Non-pigmented ciliary epithelial cell (primary cell): ENCODE results near the gene SLC25A12.
"Not testable (repeated sequence)": the region's sequence is repeated elsewhere in the genome, so short reads cannot be mapped to it uniquely, and the experiment has no call there.

Experiments used
- DNase-seq: peaks from one replicate; pipeline ENCODE4 v3.0.0-alpha.2; 2010; ENCODE audit warnings: low read depth

SLC25A12 gene, protein sequence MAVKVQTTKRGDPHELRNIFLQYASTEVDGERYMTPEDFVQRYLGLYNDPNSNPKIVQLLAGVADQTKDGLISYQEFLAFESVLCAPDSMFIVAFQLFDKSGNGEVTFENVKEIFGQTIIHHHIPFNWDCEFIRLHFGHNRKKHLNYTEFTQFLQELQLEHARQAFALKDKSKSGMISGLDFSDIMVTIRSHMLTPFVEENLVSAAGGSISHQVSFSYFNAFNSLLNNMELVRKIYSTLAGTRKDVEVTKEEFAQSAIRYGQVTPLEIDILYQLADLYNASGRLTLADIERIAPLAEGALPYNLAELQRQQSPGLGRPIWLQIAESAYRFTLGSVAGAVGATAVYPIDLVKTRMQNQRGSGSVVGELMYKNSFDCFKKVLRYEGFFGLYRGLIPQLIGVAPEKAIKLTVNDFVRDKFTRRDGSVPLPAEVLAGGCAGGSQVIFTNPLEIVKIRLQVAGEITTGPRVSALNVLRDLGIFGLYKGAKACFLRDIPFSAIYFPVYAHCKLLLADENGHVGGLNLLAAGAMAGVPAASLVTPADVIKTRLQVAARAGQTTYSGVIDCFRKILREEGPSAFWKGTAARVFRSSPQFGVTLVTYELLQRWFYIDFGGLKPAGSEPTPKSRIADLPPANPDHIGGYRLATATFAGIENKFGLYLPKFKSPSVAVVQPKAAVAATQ

DNA sequence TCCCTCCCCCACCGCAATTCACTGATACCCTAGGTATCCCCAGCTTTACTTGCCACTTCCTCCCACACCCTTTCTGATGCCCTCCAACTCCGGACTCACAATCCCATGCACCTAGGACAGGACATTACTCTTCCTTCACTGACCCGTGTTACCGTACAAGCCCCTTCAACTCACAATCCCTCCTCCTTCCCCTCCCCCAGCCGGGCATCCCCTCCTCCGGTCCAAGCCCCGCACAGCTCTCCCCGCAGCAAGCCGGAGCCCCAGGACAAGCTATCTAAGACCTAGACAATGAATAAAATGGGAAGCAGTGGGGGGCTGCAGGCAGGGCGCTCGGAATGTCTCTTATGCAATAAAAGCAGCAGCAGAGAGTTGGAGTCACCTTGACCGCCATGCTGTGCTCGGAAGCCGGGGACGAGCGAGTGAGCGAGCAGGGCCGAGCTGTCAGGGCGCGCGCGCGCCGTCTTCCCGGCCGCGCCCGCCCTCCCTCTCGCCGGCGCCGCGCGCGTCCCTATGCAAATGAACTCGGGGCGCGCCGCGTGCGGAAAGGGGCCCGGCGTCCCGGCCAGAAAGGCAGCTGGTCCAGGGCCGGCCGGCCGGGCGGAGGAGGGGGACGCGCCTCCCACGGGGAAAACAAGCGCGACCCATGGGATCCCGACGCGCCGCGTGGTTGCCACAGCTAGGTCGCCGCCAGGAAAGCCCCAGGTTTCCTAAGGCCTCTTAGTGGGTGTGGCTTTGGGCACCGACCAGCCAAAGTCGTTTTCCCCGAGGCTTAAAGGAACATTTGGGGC lies at the start of gene SLC25A12:
Gene SLC25A12 (minus strand): TSS at position 421 of the 788 bp plus-strand sequence. CDS start 30 bp downstream, at position 391.
- no peak for DNase-seq

DNA sequence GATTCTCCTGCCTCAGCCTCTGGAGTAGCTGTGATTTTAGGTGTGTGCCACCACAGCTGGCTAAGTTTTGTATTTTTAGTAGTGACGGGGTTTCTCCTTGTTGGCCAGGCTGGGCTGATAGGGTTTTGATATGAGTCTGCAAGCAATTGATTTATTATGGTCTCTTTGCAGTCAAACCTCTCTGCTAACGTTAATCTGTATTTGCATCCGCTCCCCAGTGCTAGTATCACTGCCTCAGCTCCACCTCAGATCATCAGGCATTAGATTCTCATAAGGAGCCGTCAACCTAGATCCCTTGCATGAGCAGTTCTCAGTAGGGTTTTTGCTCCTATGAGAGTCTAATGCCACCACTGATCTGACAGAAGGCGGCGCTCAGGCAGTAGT lies 47.3 kb upstream of the SLC25A12 start:
- no peak for DNase-seq

- DNase-seq: no peak
These were observed 45.7 kb upstream of the SLC25A12 start for GRCh38 chr2:171939743-171940071.

GRCh38 chr2:171939058-171939742 lies 45.2 kb upstream of the SLC25A12 start:
- DNase-seq: no peak

DNA sequence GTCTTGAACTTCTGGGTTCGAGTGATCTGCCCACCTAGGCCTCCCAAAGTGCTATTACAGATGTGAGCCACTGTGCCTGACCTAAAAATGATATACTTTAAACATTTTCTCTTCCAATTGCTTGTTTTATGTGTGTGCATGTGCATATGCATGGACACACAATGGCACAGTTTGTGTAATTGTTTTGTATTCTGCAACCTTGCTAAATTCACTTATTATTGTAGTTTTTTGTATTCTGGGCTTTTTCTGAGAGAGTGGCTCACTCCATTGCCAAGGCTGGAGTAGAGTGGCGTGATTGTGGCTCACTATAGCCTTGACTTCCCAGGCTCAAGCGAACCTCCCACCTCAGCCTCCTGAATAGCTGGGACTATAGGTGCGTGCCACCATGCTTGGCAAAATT lies 36.3 kb upstream of the SLC25A12 start:
- no peak for DNase-seq

GRCh38 chr2:171924170-171924942 lies 30.3 kb upstream of the SLC25A12 start:
- no peak for DNase-seq

GRCh38 chr2:171923206-171923605 lies 29.2 kb upstream of the SLC25A12 start:
- DNase-seq: no peak

- DNase-seq: peak; percentile 87
These were observed 28.4 kb upstream of the SLC25A12 start, which contains the start of gene HAT1 for GRCh38 chr2:171922230-171923022. HAT1 (plus strand) TSS chr2:171922461; CDS start chr2:171922501, 40 bp downstream.

GRCh38 chr2:171921970-171922229 lies 27.9 kb upstream of the SLC25A12 start:
- no peak for DNase-seq

GRCh38 chr2:171919453-171919852 lies 25.4 kb upstream of the SLC25A12 start:
- DNase-seq: no peak

- DNase-seq: no peak
These were observed 19.5 kb upstream of the SLC25A12 start for GRCh38 chr2:171913517-171913916.

DNA sequence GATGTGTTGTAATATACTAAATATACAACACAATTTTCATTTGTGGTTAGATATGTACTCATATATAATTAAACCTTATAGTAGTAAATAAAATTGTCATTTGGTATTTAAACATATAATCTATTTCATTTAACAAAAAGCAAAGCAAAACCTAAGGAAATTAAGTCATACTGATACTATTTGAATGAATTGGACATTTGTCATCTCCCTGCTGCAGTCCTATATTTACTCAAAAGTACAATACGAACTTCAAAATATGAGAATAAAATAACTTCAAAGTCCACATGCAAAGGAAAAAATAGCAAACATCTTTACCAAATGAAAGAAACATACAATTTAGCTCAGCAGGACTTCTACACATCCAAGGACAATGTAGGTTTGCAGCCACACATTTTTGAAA lies 16.4 kb upstream of the SLC25A12 start:
- no peak for DNase-seq

DNA sequence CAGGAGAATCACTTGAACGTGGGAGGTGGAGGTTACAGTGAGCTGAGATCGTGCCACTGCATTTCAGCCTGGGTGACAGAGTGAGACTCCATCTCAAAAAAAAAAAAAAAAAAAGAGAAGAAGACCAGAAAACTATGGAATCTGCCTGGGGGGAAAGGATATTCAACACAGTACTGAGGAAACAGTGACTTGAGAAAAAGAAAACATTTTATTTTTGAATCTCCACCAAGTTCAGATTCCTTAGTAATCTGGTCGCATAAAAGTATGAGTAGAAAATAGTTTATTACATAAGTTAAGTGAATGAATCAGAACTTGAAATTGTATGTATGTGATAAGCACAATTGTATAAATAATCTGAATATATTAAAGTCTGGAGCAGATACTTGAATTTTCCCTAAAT lies 15.2 kb upstream of the SLC25A12 start:
- no peak for DNase-seq

DNA sequence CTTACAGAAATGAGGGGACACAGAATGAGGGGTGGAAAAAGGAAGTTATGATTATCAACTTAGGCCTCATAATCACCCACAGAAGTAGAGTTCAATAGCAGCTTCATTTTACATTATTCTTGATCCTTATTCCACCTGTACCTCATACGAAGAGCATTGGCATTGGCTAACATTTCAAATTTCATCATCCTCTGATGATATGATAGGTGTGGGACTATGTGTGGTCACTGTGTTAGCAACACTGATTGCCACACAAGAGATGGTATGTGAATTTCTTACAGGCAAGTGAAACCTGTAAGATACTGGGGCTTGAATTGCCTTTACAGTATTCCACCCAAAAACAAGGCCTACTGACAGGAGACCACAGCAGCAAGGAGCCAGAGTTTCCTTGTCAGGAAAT lies 14.2 kb upstream of the SLC25A12 start:
- no peak for DNase-seq

- no peak for DNase-seq
These were observed 8.9 kb upstream of the SLC25A12 start for GRCh38 chr2:171902840-171903420.

DNA sequence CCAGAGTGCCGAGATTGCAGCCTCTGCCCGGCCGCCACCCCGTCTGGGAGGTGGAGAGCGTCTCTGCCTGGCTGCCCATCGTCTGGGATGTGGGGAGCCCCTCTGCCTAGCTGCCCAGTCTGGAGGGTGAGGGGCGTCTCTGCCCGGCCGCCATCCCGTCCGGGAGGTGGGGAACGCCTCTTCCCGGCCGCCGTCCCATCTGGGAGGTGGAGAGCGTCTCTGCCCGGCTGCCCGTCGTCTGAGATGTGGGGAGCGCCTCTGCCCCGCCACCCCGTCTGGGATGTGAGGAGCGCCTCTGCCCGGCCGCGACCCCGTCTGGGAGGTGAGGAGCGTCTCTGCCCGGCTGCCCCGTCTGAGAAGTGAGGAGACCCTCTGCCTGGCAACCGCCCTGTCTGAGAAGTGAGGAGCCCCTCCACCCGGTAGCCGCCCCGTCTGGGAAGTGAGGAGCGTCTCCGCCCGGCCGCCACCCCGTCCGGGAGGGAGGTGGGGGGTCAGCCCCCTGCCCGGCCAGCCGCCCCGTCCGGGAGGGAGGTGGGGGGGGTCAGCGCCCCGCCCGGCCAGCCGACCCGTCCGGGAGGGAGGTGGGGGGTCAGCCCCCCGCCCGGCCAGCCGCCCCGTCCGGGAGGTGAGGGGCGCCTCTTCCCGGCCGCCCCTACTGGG lies 5.7 kb upstream of the SLC25A12 start:
- DNase-seq: not testable (repeated sequence)

DNA sequence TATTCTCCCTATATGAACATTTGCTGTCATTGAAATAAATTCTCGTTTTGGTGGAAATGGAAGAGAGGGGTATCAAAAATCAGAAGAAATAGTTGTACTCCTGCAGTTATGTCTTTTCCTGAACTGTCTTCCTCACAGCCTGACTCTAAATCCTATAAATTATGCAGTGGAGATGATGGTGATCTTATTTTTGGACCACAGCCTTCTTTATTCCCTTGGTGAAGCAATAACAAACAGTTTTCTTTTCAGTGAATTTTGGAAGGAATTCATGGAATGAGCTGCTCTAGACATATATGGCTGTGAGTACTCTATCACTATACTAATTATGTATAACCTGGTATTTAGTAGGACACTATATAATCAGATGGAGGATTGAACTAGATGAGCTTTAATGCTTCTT lies 1.7 kb upstream of the SLC25A12 start:
- DNase-seq: no peak

GRCh38 chr2:171894612-171894947 lies 536 bp upstream of the SLC25A12 start:
- DNase-seq: no peak

DNA sequence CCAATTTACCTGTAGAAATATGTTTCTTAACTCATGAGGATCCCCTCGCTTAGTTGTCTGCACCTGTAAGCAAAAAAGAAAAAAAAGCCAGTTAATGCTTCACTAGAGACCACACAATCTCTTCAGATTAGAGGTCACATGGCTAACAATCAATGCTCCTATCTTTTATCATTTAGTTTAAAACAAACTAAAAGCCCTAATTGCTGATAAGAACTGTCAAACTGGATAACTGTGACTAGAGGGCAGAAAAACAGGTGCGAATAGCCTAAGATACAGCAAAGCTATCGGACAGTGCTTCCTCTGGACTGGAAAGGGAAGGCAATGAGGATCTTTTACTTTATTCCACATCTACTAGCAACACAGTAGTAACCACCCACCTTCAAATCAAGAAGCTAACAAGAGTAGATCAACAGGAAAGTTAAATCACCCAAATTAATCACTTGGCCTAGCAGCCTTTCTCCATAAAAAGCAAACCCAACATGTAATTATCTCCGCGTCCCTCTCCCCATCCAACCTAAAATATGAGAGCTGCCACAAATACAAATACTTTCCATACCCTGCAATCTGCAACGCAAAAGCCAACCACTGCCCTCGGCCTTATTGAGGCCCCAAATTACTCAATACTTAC lies 734 bp downstream of the SLC25A12 start:
- no peak for DNase-seq

DNA sequence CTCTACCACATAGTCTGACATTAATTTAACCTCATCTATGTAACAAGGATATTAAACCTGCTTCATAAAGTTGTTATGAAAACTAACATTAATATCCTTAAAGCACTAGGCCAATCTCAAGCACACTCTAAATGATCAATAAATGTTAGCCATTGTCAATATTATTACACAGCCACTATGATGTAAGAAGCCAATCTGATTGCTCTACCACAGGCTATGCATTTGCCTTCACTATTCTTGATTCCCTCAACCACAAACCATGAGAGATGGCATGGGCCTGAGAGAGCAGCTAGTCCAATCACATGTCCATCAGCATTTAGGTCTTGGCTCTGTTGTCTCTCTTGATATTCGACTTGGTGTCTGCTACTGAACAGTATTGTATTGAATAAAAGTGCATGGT lies 4.2 kb downstream of the SLC25A12 start:
- DNase-seq: no peak
